Vagina (tissue), 2 donors: ENCODE data around the gene ZRSR2.

Experiments used
- POLR2A ChIP-seq, 2 donors: fragments of 450-650 bp; IDR thresholded peaks; one replicate each; pipeline ENCODE4 v1.6.1; 2017; ENCODE audit warnings: antibody characterized with exemption in 2 of 2, mild to moderate bottlenecking in 2 of 2, moderate library complexity in 2 of 2
- TF ChIP-seq, protein P1 (sequence below), 3 experiments: fragments of 450-650 bp in 2 of 3; fragments of 200-600 bp in 1 of 3; sonication (generic) in 1 of 3; IDR thresholded peaks; one replicate each; pipeline ENCODE4 v1.5.1; 2017 to 2019; ENCODE audit warnings: antibody characterized with exemption in 3 of 3, mild to moderate bottlenecking in 2 of 3, moderate library complexity in 2 of 3

DNA sequence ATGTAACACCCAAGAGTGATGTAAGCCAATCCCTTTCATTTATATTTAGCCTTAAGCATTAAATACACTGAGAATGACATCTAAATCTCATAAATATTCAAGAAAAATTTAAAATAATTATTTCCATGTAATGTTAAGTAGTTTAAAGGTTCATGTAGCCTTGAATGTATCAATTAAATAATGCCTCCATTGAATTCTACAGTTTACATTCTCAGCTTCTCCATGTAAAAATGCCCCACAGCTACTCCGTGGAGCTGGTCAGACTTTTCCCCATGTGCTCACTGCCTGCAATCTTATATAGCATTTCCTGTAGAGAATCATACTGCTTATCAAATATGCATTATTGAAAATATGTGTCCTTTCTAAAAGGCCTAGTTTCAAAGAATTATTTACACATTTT is 38.9 kb downstream of the ZRSR2 start:
- no peak for TF ChIP-seq POLR2A (IDR thresholded peaks at IDR 0.05)
- TF ChIP-seq, protein P1, sequence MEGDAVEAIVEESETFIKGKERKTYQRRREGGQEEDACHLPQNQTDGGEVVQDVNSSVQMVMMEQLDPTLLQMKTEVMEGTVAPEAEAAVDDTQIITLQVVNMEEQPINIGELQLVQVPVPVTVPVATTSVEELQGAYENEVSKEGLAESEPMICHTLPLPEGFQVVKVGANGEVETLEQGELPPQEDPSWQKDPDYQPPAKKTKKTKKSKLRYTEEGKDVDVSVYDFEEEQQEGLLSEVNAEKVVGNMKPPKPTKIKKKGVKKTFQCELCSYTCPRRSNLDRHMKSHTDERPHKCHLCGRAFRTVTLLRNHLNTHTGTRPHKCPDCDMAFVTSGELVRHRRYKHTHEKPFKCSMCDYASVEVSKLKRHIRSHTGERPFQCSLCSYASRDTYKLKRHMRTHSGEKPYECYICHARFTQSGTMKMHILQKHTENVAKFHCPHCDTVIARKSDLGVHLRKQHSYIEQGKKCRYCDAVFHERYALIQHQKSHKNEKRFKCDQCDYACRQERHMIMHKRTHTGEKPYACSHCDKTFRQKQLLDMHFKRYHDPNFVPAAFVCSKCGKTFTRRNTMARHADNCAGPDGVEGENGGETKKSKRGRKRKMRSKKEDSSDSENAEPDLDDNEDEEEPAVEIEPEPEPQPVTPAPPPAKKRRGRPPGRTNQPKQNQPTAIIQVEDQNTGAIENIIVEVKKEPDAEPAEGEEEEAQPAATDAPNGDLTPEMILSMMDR (IDR thresholded peaks at IDR 0.05) = no peak
